ENCODE results near the gene HEG1.
A peak's percentile ranks its signal among the peaks of the same experiment; 100 is the strongest.

Gene HEG1

GRCh38 chr3:124952282-124952855 is 103.4 kb downstream of the HEG1 start:
- no peak for DNase-seq (ENCODE audit: low read depth)

GRCh38 chr3:124951511-124952281 is 104.1 kb downstream of the HEG1 start:
- no peak for DNase-seq (ENCODE audit: low read depth)

GRCh38 chr3:124950026-124950425 is 105.8 kb downstream of the HEG1 start:
- no peak for DNase-seq (ENCODE audit: low read depth)

GRCh38 chr3:124942613-124943012 is 113.2 kb downstream of the HEG1 start:
- no peak for DNase-seq (ENCODE audit: low read depth)

- no peak for DNase-seq (ENCODE audit: low read depth)
Observed at GRCh38 chr3:124941771-124942170, 114.0 kb downstream of the HEG1 start.

GRCh38 chr3:124939661-124940060 is 116.1 kb downstream of the HEG1 start:
- no peak for DNase-seq (ENCODE audit: low read depth)

- DNase-seq (ENCODE audit: low read depth), result no peak
Observed at GRCh38 chr3:124938896-124939295, 116.9 kb downstream of the HEG1 start.

GRCh38 chr3:124937049-124937448 is 118.7 kb downstream of the HEG1 start:
- no peak for DNase-seq (ENCODE audit: low read depth)

- DNase-seq (ENCODE audit: low read depth), result no peak
Observed at GRCh38 chr3:124935794-124936542, 119.8 kb downstream of the HEG1 start.

- no peak for DNase-seq (ENCODE audit: low read depth)
Observed at GRCh38 chr3:124935264-124935663, 120.5 kb downstream of the HEG1 start.

GRCh38 chr3:124934577-124934976 is 121.2 kb downstream of the HEG1 start, which contains the start of gene MUC13:
Gene MUC13 (minus strand): TSS chr3:124934751. CDS start chr3:124934712, 39 bp downstream.
- DNase-seq (ENCODE audit: low read depth), result no peak

- peak; percentile 25 for DNase-seq (ENCODE audit: low read depth)
Observed at GRCh38 chr3:124928333-124929202, 127.2 kb downstream of the HEG1 start.

- DNase-seq (ENCODE audit: low read depth), result no peak
Observed at GRCh38 chr3:124927574-124928045, 128.2 kb downstream of the HEG1 start.

- no peak for DNase-seq (ENCODE audit: low read depth)
Observed at GRCh38 chr3:124926426-124927101, 129.2 kb downstream of the HEG1 start.

GRCh38 chr3:124924741-124925140 is 131.1 kb downstream of the HEG1 start:
- DNase-seq (ENCODE audit: low read depth), result no peak

- DNase-seq (ENCODE audit: low read depth), result no peak
Observed at GRCh38 chr3:124923833-124924232, 132.0 kb downstream of the HEG1 start.

- DNase-seq (ENCODE audit: low read depth), result no peak
Observed at GRCh38 chr3:124920718-124921117, 135.1 kb downstream of the HEG1 start.

GRCh38 chr3:124919756-124920155 is 136.0 kb downstream of the HEG1 start:
- no peak for DNase-seq (ENCODE audit: low read depth)

- DNase-seq (ENCODE audit: low read depth), result no peak
Observed at GRCh38 chr3:124918524-124918923, 137.3 kb downstream of the HEG1 start.

- no peak for DNase-seq (ENCODE audit: low read depth)
Observed at GRCh38 chr3:124916837-124917409, 138.9 kb downstream of the HEG1 start.
